Hepatocyte (in vitro differentiated cells): ENCODE results near the gene OR52I1. TPM values are rescaled to one million over a fixed set of nuclear protein-coding genes. Genes with fewer than 3 reads are reported as not detected.

Experiments used
- DNase-seq: peaks from one replicate; pipeline ENCODE4 v3.0.0-alpha.2; 2016; ENCODE audit warnings: low spot score
- H2AFZ ChIP-seq: fragments of 200-600 bp; sonication (generic); 2 replicates; pipeline ENCODE4 v1.6.0; 2016; ENCODE audit warnings: antibody characterized with exemption, mild to moderate bottlenecking
- H3K27ac ChIP-seq: fragments of 200-600 bp; sonication (generic); 2 replicates; pipeline ENCODE4 v1.5.1; 2016; ENCODE audit warnings: mild to moderate bottlenecking
- H3K27me3 ChIP-seq: fragments of 200-600 bp; sonication (generic); 2 replicates; pipeline ENCODE4 v1.6.1; 2016
- H3K36me3 ChIP-seq: fragments of 200-600 bp; sonication (generic); replicated peaks from 2 replicates; pipeline ENCODE4 v1.5.1; 2016; ENCODE audit warnings: low read depth; ENCODE audit not compliant: insufficient read depth
- H3K4me1 ChIP-seq: fragments of 200-600 bp; sonication (generic); 2 replicates; pipeline ENCODE4 v1.5.1; 2016; ENCODE audit warnings: mild to moderate bottlenecking, moderate library complexity; ENCODE audit not compliant: insufficient read depth
- H3K4me2 ChIP-seq: fragments of 200-600 bp; sonication (generic); 2 replicates; pipeline ENCODE4 v1.6.0; 2016
- H3K4me3 ChIP-seq: fragments of 200-600 bp; sonication (generic); 2 replicates; pipeline ENCODE4 v1.5.1; 2016; ENCODE audit warnings: mild to moderate bottlenecking
- H3K79me2 ChIP-seq: fragments of 200-600 bp; sonication (generic); 2 replicates; pipeline ENCODE4 v1.6.0; 2017; ENCODE audit warnings: mild to moderate bottlenecking
- H3K9me2 ChIP-seq: fragments of 200-600 bp; sonication (generic); replicated peaks from 2 replicates; pipeline ENCODE4 v1.6.0; 2017; ENCODE audit warnings: mild to moderate bottlenecking; ENCODE audit not compliant: insufficient read depth
- H3K9me3 ChIP-seq: fragments of 200-600 bp; sonication (generic); 2 replicates; pipeline ENCODE4 v1.5.1; 2016; ENCODE audit warnings: low read depth, mild to moderate bottlenecking
- H4K20me1 ChIP-seq: fragments of 200-600 bp; sonication (generic); 2 replicates; pipeline ENCODE4 v1.6.0; 2016; ENCODE audit warnings: mild to moderate bottlenecking; ENCODE audit not compliant: insufficient read depth, poor library complexity, severe bottlenecking
- CTCF ChIP-seq: fragments of 200-600 bp; sonication (generic); IDR thresholded peaks from 2 replicates; pipeline ENCODE4 v1.5.1; 2016; ENCODE audit warnings: antibody characterized with exemption, mild to moderate bottlenecking; ENCODE audit not compliant: poor library complexity
- EZH2 ChIP-seq: fragments of 200-600 bp; sonication (generic); IDR thresholded peaks from 2 replicates; pipeline ENCODE4 v1.6.1; 2016; ENCODE audit warnings: antibody characterized with exemption, mild to moderate bottlenecking, borderline replicate concordance
- EZH2phosphoT487 ChIP-seq: fragments of 200-600 bp; sonication (generic); IDR thresholded peaks from one replicate; pipeline ENCODE4 v1.6.1; 2018; ENCODE audit warnings: antibody characterized with exemption, mild to moderate bottlenecking, low read depth, moderate library complexity; ENCODE audit not compliant: unreplicated experiment, severe bottlenecking
- WGBS: methylation state at CpG from one replicate; pipeline ENCODE4 v1.1.6; 2016; ENCODE audit warnings: low lambda C conversion rate; ENCODE audit errors: missing lambda C conversion rate; 5-methylcytosine and 5-hydroxymethylcytosine counted together
- polyA plus RNA-seq: library from polyadenylated mRNA; unstranded; fragments of >200 nt; fragmentation: Nextera tagmentation; extraction: Ambion mirVana; gene quantifications from 2 replicates; pipeline ENCODE4 v1.2.1, GENCODE V29; 2016
- total RNA-seq: library from RNA; depleted of rRNA; stranded (reverse); fragments of >200 nt; gene quantifications from 2 replicates; pipeline ENCODE4 v1.2.3, GENCODE V29; 2014

The OR52I1 gene
- total and polyA plus RNA-seq, 2 experiments from 2014 or later = not detected

GRCh38 chr11:4636962-4637661 lies 43.3 kb downstream of the OR52I1 start, which contains the start of gene OR51D1:
OR51D1 (plus strand) TSS chr11:4637477; CDS start chr11:4639791, 2,314 bp downstream.
- H3K4me1 ChIP-seq = no peaks in the 10 kb centered on the region
- peak within 1 kb of the TSS; percentile 89 for H3K4me2 ChIP-seq
- H3K79me2 ChIP-seq = no peaks in the 10 kb centered on the region
- no peak within 1 kb of the TSS for H3K4me3 ChIP-seq
- H3K9me3 ChIP-seq = no peaks in the 10 kb centered on the region
- no peak within 1 kb of the TSS for H3K27ac ChIP-seq
- DNase-seq = peak; percentile 83
- no peaks in the 10 kb centered on the region for H3K27me3 ChIP-seq
- no peaks in the 10 kb centered on the region for H4K20me1 ChIP-seq
- TF ChIP-seq EZH2 = no peak
- peak; percentile 90 for TF ChIP-seq CTCF
- WGBS = 33% methylated on average over 21 of the region's 21 CpGs
- H3K9me2 ChIP-seq = no peaks in the 10 kb centered on the region
- peak within 1 kb of the TSS; percentile 70 for H2AFZ ChIP-seq
- no peaks in the 10 kb centered on the region for H3K36me3 ChIP-seq

GRCh38 chr11:4637662-4638047 lies 43.8 kb downstream of the OR52I1 start:
- H3K9me3 ChIP-seq = no peaks in the 10 kb centered on the region
- no peak overlapping the region for H2AFZ ChIP-seq
- H3K9me2 ChIP-seq = no peaks in the 10 kb centered on the region
- TF ChIP-seq EZH2 (no peak), EZH2phosphoT487 (no peak), CTCF (no peak)
- no peak overlapping the region for H3K4me2 ChIP-seq
- no peak overlapping the region for H3K27ac ChIP-seq
- DNase-seq = no peak
- no peaks in the 10 kb centered on the region for H3K36me3 ChIP-seq
- WGBS = 91% methylated on average over 3 of the region's 3 CpGs
- H4K20me1 ChIP-seq = no peaks in the 10 kb centered on the region
- H3K4me3 ChIP-seq = no peak overlapping the region
- no peaks in the 10 kb centered on the region for H3K79me2 ChIP-seq
- no peaks in the 10 kb centered on the region for H3K4me1 ChIP-seq
- H3K27me3 ChIP-seq = no peaks in the 10 kb centered on the region

- TF ChIP-seq EZH2phosphoT487 (no peak), EZH2 (no peak), CTCF (no peak)
- no peaks in the 10 kb centered on the region for H3K4me1 ChIP-seq
- no peak overlapping the region for H3K27ac ChIP-seq
- no peak overlapping the region for H3K4me2 ChIP-seq
- WGBS = 95% methylated on average over 6 of the region's 6 CpGs
- H3K36me3 ChIP-seq = no peaks in the 10 kb centered on the region
- H3K79me2 ChIP-seq = no peaks in the 10 kb centered on the region
- no peaks in the 10 kb centered on the region for H3K9me3 ChIP-seq
- H3K4me3 ChIP-seq = no peak overlapping the region
- H3K9me2 ChIP-seq = no peaks in the 10 kb centered on the region
- H4K20me1 ChIP-seq = no peaks in the 10 kb centered on the region
- H3K27me3 ChIP-seq = no peaks in the 10 kb centered on the region
- DNase-seq = no peak
- no peak overlapping the region for H2AFZ ChIP-seq
Measured at GRCh38 chr11:4639931-4640330, 46.1 kb downstream of the OR52I1 start.

GRCh38 chr11:4641501-4641900 lies 47.7 kb downstream of the OR52I1 start:
- TF ChIP-seq CTCF (no peak), EZH2phosphoT487 (no peak), EZH2 (no peak)
- no peak overlapping the region for H2AFZ ChIP-seq
- no peak overlapping the region for H3K4me2 ChIP-seq
- no peak overlapping the region for H3K27ac ChIP-seq
- no peaks in the 10 kb centered on the region for H3K4me1 ChIP-seq
- WGBS = 72% methylated on average over 7 of the region's 7 CpGs
- H3K27me3 ChIP-seq = no peaks in the 10 kb centered on the region
- no peaks in the 10 kb centered on the region for H3K79me2 ChIP-seq
- no peak overlapping the region for H3K4me3 ChIP-seq
- no peaks in the 10 kb centered on the region for H4K20me1 ChIP-seq
- no peaks in the 10 kb centered on the region for H3K36me3 ChIP-seq
- no peak for DNase-seq
- H3K9me3 ChIP-seq = no peaks in the 10 kb centered on the region
- H3K9me2 ChIP-seq = no peaks in the 10 kb centered on the region
